Stimulated activated CD4-positive, alpha-beta T cell treated with anti-CD3 and anti-CD28 coated beads, Interleukin-4, amount 100 ng/mL, for 48 hours (primary cell): ENCODE data around the gene CELSR1.

Experiments used
- DNase-seq, 2 donors: peaks; one replicate each; pipeline ENCODE4 v3.0.0-alpha.2; 2020; ENCODE audit warnings: low read depth in 2 of 2

CELSR1 gene

DNA sequence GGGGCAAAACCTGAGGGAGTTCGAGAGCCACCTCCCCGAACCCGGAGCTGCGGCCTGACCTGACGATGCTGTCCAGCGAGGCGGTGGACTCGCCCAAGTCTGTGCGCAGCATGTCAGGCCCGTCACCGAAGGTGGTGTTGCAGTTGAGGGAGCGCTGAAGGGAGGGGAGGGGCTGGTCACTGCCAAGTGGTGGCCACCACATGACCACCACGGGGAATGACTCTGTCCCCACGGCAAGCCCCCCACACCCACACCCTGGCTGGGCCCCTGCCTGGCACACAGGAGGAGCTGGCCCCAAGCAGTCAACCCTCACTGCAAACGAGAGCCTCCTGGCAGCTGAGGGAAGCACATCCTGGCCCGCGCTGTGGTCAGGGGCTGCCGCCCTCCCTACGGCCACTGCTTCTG, 171.1 kb downstream of the CELSR1 start:
- DNase-seq, result no peak

DNA sequence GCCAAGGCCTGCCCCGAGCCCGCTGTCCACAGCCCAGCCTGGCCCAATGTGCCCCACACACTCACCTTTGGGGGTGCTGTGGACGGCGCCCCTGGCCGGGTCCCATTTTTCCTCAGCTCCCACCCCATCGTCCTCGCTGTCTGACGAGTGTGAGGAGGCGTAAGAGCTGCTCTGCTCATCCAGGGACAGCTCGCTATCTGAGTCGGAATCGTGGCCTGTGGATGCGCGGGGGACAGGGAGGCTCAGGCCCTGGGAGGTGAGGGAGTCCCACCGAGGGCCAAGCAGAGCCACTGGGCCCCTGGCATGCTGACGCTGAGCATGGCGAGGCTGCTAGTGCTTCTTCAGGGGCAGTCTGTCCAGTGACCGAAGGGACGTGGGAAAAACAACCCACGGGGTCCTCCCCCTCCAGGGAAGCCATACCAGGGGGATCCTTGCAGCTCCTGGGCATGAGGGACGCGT, 172.2 kb downstream of the CELSR1 start:
- DNase-seq, result no peak

DNA sequence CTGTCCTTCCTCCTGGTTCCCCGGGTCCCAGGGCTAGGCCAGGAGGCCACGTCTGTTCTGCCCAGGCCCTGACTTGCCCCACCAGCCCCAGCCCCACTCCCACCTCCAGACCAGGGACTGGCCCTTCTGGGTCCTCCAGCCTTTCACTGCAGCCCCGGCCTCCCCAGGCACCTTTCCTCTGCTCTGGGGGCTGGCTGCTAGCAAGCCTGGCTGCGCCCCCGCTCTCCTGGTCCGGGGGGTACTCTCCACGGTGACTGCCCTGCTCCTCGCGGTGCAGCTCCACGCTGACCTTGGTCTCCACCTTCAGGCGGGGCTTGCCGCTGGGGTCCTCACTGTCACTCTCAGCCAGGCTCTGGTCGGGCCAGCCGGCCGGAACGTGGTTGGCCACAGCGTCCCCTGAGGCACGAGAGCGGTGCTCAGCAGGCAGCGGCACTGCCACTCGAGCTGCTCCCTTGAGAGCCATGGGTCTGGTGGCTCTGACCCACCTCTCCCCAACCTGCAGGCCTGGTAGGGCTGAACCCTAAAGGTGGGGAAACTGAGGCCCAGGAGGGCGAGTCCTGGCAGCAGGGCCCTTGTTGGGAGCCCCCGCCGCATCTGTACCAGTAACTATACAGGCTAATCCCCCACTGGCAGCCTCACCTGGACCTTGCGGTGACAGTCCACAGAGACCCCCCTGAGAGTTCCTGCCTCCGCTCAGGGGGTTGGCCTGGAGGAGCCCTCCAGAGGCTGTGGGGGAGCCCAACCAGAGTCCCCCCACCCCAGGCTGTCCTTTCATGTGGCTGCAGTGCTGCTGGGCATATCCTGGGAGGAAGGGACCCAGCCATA, 172.9 kb downstream of the CELSR1 start:
- no peak for DNase-seq

DNA sequence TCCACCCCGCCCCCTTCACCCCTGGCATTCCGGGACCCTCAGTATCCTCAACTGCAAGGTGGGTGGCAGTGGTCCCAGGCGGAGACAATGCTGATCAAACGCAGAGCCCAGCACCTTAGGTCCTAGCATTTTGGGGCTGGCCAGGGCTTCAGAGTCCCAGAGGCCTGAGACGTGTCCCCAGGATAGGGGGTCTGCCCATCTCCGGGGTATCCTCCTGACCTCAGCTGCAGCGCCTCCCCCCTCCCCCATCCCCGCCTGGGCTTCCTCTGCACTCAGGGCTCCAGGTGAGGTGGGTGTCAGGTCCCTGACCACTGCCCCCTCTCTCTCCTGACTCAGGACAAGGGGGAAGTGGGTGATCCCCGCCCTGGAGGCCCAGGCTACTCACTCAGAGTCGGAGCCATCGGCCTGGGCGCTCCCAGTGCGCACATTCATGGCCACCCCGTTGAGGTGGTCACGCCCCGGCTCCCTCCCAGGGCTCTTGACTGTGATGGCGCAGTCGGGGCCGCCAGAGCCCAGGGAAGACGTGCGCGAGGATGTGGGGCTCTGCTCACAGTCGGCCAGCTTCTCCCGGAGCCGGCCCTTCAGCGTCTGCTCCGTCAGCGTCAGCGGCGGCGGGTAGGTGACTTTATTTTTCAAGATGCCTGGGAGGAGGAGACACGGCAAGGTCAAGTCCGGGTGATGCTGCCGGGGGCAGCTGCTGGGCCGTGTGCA, 173.7 kb downstream of the CELSR1 start:
- no peak for DNase-seq

DNA sequence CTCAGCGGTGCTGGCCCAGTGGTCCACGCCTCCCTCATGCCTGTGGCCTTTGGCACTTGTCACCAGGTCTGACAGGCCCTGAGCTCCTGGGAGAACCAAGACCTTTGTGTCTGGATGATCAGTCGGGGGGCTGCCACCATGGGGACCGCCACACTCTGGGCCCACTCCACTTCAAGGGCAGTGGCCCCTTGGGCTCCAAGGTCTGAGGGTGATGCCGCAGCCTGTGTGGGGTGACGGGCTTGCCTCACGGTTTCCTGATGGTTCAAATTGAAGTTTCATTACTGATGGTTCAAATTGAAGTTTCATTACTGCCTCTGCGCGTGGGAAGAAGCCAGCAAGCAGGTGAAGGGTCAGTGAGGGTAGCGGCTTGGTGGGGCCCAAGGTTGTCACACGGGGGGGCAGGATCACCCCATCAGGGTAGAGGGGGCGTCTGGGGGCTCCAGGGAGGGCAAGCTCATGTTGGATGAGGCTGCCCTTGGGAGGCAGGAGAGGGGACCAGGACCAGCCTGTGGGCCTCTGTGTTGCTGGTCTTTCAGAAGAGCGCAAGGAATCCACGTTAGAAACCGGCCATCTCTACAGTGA, 174.4 kb downstream of the CELSR1 start:
- DNase-seq, result no peak

DNA sequence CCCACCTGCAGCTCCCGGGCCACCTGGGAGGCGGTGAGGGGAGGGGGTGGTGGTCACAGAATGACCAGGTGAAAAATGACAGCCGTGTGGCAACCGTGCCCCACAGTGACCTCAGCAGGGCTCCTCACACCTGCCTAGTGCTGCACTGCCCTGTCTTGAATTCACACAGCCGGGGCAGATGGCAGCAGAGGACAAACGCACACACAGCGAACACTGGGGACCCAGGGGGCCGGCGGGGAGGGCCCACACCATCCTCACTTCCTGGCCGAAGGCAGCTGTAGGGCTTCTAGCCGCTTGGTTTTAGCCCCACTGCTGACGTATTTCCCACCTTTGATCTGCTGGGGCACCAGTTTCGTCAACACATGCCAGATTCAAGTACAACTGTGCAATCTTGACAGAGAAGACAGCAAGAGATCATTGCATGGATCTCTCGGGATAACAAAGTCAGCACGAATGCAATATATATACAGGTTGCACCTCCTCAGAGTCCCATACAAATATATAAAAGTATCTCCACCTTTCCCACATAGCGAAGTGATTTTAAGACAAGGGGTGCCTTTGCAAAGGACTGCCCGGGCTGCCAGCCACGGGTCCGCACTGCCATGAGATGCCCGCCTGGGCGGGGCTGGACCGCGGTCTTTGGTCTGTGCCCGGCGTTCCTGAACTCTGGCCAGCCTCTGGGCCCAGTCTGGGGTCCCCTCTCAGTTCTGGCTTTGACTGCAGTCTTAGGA, 175.1 kb downstream of the CELSR1 start:
- DNase-seq, result no peak

DNA sequence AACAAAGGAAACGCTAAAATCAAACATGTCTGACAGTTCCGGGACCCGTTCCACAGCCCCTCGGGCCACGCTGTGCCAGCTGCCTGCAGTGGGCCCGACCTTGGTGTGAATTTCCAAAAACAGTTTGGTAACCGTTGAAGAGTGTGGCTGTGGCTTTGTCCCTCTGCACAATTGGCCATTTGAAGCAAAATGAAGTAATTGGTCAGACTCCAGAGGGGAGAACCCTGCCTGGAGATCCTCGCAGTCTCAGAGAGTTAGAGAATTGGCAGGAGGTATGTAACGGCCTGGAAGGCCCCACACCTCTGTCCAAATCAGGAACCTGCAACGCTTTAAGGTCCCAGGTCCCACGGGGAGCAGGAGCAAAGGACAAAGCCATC, 175.6 kb downstream of the CELSR1 start:
- no peak for DNase-seq

DNA sequence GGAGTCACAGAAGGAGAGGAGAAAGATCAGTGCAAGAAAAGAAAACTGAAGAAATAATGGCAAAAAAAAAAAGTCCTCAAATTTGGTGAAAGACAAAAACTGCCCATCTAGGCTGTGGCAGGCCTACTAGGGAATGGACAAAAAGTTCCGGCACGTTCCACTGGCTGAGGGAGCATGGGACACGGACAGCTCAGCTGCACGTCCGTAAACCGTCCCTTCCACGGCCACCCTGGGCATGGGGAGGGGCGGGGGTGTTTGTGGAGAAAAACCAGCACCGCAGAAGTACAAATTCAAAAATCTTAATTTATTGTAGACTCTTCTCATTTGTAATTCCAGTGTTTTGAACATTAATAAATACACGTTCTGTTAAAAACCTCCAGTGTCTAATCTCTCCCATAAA, 176.5 kb downstream of the CELSR1 start:
- DNase-seq, result no peak

DNA sequence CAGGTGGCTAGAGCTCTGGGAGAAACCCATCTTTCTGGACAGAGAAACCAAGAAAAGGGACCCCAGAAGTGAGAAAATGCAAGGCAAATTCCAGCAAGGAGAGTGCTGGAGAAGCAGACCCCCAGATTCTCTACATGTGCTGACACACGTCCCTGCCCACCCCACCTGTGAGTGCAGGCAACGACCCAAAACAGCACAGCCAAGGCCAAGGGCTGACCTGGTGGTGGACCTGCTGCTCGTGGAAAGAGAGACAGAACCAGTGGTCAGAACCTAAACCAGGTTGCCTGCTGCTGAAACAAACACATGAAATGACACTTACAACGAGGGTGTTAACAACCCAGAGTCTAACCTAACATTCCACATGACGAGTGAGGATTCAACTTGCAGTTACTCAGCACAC, 177.3 kb downstream of the CELSR1 start:
- no peak for DNase-seq

DNA sequence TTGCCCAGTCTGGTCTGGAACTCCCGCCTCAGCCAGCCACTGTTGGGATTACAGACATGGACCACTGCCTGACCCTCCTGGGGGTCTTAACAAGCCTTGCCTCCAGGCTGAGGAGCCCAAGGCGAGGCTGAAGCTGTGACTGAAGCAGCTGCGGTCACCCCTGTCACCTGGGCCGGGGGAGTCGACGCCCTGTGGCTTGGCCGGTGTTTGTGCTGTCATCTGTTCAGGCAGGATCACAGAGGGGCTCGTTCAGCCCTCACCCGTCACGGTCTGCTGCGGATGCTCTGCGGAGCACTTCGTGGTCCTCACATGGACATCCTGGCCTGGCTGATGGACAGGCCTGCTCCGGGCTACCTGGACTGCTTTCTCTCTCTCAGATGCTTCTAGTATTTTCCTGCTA, 178.1 kb downstream of the CELSR1 start:
- no peak for DNase-seq

DNA sequence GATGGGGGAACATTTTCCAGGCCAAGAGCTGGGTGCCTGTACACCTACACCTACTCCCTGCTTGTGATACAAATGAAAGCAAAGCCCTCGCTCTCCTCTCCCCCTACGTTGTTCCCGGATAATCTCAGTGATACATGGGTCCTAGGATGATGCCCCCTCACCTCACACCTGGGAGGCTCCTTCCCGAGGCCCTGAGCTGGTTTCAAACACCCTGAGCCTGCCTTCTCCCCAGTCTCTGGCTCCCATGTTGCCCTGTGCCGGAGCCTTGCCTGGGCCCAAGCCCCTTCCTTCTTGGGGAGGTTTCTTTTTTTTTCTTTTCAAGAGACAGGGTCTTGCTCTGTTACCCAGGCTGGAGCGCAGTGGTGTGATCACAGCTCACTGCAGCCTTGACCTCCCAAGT, 178.7 kb downstream of the CELSR1 start:
- no peak for DNase-seq

DNA sequence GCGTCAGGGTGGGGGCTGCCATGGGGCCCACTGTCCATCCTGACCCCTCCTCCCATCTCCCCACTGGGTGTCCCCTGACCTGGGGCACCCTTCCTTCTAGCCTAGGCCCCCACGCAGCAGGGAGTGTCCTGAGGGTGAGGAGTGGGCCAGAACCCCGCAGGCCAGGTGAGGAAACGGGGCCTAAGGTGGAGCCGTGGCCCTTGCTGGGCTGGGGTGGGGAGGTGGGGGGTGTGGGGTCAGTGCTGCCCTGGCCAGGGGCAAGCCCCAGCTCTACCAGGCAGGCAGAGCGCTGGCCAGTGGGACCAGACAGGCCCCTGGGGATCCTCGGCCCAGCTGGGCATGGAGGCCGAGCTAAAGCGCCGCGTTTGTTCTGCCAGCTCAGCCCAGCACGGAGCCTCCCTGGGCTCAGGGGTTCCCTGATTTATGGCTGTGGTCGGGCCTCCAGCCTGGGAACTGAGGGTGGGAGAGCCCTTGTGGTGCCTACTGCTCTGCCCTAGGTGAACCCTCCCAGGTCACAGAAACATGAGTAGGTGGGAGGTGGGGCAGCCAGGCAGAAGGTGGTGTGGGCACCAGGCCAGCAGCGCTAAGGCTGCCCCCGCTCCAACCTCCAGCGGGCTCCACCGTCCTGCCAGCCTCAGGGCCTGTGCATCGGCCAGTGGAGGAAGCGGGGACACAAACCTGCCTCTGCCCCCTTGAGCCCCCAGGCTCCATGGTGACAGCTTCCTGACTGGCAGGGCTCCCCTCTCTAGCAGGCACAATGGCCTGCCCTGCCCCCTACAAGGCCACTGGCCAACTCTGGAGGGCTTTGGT, 179.5 kb downstream of the CELSR1 start:
- DNase-seq, result no peak

DNA sequence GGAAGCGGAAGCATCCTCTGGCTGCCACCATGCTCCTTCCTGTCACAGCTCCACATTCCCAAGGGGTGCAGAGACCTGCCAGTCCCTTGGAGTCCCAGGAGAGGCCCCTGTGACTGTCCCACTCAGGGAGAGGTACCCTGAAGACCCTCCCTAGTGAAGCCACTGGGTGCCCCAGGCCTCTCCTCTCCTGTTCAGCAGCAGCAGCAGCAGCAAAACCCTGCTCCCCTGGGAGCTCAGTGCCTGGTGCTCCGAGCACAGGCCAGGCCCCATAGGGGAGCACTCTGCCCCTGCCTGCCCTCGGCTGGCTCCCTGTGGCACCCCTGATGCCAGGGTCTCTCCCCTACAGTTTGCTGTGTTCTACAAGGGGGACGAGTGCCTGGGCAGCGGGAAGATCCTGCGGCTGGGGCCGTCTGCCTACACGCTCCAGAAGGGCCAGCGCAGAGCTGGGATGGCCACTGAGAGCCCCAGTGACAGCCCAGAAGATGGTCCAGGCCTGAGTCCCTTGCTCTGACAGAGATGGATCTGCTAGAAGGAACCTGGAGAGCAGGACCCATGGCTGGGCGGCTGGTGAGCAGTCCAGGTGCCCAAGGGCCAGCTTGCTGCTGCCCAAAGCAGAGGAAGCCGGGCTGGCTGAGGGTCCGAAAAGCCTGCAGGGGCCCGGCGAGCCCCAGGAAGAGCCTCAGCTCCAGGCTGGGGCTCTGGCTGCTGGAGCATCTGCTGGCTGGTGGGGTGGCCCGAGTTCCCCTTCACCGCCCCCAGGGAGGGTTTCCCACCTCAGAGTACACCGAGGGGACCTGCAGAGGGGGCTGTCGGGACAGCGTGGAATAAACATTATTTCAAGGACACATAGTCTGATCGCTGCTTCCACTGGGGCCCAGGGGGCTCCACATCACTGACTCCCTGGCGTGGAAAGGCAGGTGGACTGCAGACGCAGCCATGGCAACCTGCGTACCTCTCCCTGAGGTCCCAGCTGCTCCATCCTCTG, 180.6 kb downstream of the CELSR1 start:
- no peak for DNase-seq

DNA sequence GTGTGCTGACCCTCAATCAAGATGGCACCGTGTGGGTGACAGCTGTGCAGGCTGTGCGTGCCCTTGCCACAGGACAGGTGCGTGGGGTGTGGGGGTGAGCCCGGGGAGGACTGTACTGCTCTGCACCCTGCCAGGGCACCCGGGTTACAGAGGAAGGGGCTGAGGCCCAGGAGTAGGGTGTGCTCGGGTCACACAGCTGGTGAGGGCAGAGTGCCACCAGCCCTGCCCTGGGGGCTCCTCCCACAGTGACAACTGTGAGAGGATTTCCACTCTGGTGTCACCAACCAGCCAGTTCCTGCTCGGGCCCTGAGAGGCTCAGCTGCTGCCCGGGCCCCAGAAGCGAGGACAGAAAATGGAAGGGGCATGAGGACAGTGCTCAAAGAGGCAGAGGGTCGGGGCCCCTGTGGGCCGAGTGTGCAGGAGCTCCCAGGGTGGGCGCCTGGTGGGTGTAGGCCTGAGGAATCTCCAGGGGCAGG, 181.4 kb downstream of the CELSR1 start:
- no peak for DNase-seq

DNA sequence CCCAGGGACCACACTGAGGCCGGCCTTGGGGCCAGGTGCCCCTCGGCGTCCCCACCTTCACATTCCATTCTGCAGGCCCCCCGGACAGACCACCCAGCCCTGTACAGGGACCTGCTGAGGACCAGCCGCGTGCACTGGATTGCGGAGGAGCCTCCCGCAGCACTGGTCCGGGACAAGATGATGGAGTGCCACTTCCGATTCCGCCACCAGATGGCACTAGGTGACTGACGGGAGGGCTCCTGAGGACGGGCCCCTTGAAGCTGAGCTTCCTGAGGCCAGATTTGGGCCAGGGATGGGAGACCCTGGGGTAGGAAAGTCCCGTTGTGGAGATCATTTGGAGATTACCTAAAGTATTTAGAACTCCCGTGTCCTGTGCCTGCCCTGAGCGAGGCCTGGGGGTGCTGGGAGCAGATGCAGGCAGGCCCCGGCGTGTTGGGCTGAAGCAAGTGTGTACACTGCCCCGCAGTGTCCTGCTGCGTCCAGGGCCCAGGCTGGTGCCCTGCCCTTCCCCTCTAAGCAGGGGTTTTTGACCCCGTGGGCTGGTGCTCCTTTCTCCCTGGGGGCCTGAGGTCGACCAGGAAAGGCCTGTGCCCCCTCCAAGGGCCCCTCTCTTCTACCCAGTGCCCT, 181.9 kb downstream of the CELSR1 start:
- peak; percentile 51 to 63 for DNase-seq

DNA sequence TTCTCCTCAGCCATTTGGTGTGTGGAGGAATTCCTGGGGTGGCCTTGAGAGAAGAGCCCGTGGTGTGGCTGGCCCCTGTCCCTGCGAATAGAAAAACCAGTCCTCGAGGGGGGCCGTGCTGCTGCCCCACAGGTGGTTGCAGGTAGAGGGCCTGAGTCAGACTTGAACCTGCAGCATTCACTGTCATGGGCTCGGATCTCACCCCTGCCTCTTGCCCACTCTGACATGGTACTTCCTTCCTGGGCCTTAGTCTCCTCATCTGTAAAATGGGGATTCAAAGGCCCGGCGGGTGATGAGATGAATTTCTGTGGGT, 182.5 kb downstream of the CELSR1 start:
- DNase-seq, result no peak

DNA sequence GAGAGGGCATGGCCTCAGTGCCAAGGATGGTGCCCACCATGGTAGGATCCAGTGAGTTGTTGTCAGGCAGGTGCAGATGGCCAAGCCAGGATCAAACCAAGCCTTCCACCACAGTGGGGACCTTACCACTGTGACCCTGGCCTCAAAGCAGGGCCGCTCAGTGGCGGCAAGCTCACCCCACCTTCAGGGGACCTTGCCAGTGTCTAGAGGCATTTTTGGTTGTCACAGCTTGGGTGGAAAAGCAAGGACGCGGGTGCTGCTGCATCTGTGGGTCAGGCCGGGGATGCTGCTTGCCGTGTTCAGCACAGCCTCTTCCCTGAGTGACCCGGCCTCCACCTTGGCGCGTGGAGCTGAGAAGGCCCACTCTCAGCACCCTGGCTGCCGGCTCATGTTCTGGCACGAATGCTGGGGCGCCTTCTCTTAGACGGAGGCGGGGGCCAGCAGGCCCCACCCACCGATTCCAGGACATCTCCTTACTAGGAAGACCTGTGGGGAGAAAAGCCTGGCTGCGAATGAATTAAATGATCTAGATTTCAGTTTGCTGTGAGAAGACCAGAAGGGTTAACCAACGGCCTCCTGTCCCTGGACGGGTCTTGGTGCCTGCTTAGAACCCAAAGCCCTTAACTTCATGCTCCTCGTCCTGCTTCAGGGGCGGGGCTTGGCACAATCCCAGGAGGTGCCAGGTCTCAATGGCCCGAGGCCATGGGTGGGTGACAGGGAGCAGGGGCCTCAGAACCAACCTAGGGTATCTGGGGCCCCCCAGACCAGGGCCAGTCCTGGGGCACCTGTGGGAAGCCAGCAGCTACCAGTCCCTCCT, 183.0 kb downstream of the CELSR1 start:
- DNase-seq, result no peak

DNA sequence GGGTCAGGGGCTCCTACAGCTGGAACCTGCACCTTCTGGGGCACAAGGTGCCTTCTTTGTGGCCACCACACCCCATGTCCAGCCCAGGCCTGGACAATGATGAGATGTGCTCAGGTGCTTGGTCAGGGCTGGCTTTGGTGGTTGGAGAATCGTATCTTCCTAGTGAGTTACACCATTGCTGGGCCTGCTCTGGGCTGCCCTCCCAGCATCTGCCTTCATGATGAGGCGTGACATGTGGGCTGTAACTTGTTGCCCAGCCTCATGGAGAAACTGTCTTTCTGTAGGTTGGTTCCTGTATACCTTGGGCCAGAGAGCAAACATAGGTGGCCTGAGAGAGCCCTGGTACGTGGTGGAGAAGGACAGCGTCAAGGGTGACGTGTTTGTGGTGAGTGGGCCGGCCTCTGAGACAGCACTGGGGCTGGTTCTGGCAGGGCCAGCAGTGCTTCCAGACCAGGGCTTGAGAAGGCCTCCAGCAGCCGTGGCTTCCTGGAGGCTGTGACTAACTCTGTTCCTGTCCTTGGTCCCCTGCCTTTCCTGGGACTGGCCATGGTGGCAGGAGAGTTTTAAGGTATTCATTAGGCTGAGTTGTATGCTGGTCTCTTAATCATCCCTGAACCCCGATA, 183.8 kb downstream of the CELSR1 start:
- no peak for DNase-seq
